Effector CD8-positive, alpha-beta T cell (primary cell): ENCODE data around the gene COL9A1.
"Not testable (repeated sequence)": the region's sequence is repeated elsewhere in the genome, so short reads cannot be mapped to it uniquely, and the experiment has no call there.

Source experiments
- DNase-seq: peaks from one replicate; lab custom pipeline; 2025; lab: John Stamatoyannopoulos, UW
- total RNA-seq, 4 experiments: gene quantifications; one replicate each; lab custom pipeline; 2026; lab: John Stamatoyannopoulos, UW

Gene COL9A1
- total RNA-seq, result 0 to 0.18 (median 0) reads per million in 4 experiments

GRCh38 chr6:70303034-70303525, at the start of gene COL9A1:
Gene COL9A1, minus strand, starts transcription at chr6:70303084. Its CDS starts 160 bp downstream, at chr6:70302924.
- no peak for DNase-seq

DNA sequence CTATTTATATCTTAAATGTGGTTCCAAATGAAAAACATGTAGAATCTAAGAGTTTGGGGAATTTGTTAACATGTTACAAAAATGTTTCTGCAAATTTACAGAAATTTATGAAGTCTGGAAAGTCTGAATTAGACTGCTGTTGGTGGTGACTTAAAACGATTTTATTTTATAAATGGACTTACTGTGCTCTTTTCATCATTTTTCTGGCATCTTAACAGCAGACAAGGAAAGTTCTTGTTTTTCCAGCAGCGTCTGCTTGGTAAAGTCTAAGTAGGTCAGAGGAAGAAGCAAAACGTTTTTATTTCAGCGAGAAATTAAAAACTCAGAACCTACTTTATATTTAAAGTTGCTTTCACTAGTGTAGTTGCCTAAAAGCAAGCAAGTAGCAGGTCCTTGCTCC, 48.6 kb upstream of the COL9A1 start:
- no peak for DNase-seq

- DNase-seq, result no peak
These were observed 42.7 kb upstream of the COL9A1 start for GRCh38 chr6:70345619-70346018.

DNA sequence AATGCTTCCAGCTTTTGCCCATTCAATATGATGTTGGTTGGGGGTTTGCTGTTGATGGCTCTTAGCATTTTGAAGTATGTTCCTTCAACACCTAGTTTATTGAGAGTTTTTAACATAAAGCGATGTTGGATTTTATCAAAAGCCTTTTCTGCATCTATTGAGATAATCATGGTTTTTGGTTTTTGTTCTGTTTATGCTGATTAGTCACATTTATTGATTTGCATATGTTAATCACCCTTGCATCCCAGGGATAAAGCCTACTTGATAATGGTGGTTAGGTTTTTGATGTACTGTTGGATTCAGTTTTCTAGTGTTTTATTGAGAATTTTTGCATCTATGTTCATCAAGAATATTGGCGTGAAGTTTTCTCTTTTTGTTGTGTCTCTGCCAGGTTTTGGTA, 40.4 kb upstream of the COL9A1 start:
- no peak for DNase-seq

DNA sequence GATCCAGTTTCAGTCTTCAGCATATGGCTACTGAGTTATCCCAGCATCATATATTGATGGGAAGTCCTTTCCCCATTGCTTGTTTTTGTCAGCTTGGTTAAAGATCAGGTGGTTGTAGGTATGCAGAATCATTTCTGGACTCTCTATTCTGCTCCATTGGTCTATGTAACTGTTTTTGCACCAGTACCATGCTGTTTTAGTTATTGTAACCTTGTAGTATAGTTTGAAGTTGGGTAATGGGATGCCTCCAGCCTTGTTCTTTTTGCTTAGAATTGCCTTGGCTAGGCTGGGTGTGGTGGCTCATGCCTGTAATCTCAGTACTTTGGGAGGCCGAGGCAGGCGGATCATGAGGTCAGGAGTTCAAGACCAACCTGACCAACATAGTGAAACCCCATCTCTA, 36.9 kb upstream of the COL9A1 start:
- DNase-seq, result not testable (repeated sequence)

- no peak for DNase-seq
These were observed 35.9 kb upstream of the COL9A1 start for GRCh38 chr6:70338775-70339174.

DNA sequence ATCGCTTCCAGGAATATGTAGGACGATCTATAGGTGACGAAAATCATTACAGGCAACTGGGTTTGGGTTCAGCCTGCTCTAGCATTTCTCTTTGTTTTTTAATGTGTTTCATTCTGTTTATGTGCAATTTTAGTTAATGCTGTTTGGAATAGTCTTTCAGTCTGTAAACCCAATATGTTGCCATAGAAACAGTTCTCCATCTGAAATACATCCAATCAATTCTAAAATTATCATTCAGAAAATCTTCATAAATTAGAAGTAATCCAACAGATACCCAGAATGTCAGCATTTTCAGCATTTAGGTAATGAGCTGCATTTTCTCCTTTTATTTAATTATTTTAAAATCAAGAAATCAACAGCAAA, 34.8 kb upstream of the COL9A1 start:
- DNase-seq, result no peak

DNA sequence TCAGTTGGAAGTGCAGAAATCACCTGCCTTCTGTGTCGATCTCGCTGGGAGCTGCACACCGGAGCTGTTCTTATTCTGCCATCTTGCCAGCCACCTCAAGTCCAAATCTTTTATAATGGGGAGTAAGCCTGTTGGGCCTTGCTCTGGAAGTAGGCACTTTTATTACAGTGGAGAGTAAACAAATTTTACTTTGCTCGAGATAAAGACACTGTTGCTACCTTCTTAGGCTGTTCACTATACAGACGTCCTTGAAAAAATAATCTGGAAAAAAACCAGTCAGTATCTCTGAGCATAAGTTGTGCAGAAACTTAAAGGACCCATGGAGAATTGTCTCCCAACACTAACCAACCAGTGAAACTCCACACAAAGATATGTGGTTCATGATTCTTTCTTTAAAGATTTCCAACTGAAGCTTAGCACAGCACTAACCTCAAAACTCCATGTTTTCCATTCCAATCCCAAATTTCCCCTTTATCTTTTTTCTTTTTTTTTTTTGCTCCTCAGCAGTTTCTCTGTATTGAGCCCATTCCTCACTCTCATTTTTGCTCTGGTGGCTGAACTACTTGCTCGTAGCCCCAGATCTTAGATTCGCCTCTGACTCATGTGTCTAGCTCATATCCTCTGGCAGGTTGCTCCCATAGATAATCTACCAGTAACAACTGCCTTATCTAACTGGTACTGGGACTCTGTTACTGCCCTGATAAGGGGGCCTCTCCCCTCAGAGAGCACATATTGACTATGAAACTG, 34.3 kb upstream of the COL9A1 start:
- no peak for DNase-seq

GRCh38 chr6:70327036-70327435, 24.2 kb upstream of the COL9A1 start:
- no peak for DNase-seq

DNA sequence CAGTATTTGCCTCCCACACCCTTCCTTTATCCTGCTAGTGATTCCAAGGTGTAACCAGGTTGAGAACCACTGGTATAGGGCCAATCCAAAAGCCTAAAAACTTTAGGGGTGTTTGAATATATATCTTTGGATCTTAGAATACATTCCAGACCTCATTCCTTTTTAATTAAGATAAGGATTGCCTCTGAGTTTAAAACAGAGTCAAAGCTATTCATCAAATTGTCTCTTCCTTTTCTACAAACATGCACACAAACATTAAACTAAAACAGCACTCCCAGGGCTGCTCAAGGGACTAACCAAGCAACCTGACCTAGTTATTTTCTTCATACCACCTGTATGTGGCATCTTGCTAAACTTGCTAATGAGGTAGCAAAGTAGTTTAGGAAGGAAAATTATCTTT, 22.1 kb upstream of the COL9A1 start:
- DNase-seq, result no peak

DNA sequence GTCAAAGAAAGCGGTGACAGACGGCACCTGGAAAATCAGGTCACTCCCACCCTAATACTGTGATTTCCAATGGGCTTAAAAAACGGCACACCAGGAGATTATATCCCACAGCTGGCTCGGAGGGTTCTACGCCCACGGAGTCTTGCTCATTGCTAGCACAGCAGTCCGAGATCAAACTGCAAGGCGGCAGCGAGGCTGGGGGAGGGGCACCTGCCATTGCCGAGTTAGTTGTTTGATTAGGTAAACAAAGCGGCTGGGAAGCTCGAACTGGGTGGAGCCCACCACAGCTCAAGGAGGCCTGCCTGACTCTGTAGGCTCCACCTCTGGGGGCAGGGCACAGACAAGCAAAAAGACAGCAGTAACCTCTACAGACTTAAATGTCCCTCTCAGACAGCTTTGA, 14.9 kb upstream of the COL9A1 start:
- not testable (repeated sequence) for DNase-seq

DNA sequence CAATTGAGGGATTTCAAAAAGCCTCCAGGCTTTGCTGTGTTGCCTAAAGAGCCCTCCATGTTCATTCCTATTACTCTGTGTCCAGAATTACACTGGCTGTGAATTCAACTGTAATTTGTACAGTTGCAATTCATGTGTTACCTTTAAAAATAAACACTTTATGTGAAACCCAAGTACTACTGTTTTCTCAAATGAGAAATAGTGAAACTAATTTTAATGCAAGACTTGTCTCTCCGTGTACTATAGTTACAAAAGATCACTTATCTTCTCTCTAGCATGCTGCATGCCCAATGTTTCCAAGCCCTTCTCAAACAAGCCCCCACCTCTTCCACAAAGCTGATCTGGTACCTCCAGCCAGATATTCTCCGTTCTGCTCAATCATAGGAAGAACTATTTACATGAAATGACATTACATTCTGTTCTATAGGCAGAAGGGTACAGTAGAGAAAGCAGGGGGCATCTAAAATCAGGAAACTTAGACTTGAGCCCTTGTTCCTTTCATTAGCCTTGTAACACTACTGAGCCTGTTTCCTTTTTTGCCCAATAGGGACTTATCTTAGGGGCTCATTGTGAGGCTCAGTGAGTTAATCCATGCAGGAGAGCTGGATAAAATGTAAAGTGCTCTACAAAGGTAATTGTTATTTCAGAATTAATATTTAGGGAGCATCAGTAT, 12.3 kb upstream of the COL9A1 start:
- no peak for DNase-seq

- DNase-seq, result no peak
These were observed 11.4 kb upstream of the COL9A1 start for GRCh38 chr6:70314296-70314695.

GRCh38 chr6:70312165-70312745, 9.4 kb upstream of the COL9A1 start:
- DNase-seq, result no peak

DNA sequence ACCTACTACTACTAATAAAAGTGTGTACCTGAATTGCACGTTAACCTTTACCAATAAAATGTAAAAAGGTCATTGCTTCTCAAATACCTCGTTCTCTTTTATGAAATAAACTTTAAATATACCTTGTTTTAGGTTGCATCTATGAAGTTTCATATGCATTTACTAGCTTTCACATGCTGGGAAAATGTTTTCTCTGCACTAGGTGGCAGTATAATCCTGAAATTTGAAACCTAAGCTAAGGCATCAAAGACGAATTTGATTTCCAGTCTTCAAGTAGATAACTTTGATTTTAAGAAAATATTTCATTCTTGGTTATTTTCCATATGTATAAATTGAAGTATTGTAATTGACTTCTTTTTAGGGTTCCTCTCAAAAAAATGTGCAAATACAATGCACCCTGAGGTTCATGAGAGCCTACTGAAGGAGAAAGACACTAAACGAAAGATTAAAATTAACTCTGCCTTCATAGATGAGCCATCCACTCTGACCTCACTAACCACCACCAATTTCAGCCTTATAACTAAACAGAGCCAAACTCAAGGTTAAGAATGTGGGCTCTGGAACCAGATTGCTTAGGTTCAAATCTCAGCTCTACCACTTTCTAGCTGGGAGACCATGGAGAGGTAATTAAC, 7.3 kb upstream of the COL9A1 start:
- no peak for DNase-seq

GRCh38 chr6:70309243-70309642, 6.4 kb upstream of the COL9A1 start:
- DNase-seq, result no peak

DNA sequence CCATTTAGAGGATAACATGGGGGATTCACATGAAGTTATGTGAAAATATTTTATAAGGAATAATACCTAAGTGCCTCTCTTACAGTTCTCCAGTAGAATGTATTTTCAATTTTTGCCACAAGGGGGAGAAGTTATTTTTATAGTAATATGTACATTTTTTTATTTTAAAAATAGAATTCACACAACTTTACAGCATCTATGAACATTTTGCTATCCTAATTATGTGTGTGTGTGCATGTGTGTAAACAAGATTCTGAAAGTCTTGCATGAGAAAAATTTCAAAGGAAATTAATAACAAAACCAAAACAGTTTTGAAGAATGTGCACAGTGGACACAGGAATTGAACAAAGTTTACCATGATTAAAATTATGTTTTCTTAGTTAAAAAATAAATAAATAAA, 5.3 kb upstream of the COL9A1 start:
- DNase-seq, result not testable (repeated sequence)

DNA sequence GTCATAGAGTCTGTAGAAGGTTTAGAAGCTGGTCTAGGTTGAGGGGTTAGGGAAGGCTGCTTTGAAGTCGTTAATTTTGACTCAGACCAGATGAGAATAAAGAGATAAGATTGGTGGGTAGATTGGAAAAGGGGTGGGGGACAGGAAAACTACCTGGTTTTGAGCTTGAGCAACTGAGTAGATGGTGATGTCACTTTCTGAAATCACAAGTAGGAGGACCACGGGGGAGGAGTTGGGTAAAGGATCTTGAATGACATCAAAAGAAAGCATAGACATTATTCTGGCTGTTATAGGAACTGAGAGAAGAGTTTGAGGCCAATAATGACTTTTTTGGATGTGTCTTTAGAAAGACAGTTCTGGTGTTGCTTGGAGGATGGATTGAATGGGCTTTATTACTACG, 4.1 kb upstream of the COL9A1 start:
- no peak for DNase-seq

DNA sequence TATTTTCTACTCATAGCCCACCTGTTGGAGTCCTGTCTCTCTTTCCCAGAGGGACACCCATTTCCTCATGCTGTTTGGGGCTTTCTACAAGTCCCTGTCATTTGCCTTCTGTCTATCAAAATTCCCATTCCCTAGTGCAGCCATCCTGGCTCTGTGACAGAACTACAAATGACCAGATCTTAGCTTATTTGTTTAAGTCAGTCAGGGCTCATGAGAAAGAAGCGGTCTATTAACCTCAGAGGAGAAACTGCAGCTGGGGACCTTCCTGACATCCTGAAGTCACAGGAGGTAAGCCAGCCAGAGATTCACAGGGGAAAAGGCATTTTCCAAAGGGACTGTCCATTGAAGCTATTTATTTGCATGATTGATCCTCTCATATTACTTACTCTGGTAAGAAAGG, 1.7 kb upstream of the COL9A1 start:
- no peak for DNase-seq

- DNase-seq, result no peak
These were observed 3.4 kb downstream of the COL9A1 start for GRCh38 chr6:70299456-70299855.

GRCh38 chr6:70298068-70298467, 4.8 kb downstream of the COL9A1 start:
- no peak for DNase-seq

DNA sequence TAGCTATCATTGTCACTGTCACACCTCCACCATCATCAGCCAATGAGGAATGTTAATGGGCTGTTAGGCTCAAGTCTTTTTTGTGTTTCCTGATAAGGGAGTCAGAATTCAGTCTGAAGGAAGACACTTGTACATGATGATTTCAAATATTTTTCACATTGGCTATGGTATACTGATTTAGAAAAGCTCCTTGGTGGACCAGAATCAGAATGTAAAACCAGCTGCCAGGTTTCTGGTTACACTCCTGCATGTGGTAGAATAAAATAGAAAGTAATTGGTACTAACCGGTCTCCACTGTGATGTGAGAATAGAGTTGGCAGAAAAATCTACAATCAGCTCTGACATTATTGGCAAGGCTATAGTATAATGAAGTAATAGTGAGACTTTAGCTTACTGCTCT, 10.7 kb downstream of the COL9A1 start:
- no peak for DNase-seq

DNA sequence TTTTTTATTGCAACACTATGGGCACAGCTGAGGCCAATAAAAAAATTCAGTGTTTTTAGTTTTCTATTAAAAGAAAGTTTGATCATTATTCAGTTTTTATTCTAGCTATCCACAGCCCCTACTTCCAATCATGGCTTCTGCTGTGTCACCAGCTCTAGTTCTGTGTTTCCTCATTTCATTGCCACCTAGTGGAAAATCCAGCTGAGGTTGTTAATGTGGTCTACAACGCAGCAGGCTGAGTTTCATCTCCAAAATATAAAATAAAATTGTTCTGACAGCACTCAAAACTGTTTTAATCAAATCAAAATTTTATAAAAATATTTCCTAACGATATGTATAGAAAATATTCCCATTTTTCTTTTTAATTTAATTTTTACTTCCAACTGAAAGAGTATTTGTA, 13.6 kb downstream of the COL9A1 start:
- DNase-seq, result no peak
